22Rv1 (cell line): ENCODE data around the gene NOX5.

Experiments used
- H3K27ac ChIP-seq: fragments of 450-650 bp; 2 replicates; pipeline ENCODE4 v1.5.1; 2017
- ZFX ChIP-seq: fragments of 450-650 bp; IDR thresholded peaks from 2 replicates; pipeline ENCODE4 v1.6.1; 2017; ENCODE audit warnings: antibody characterized with exemption, borderline replicate concordance
- TF ChIP-seq, protein P1 (sequence below): fragments of 450-650 bp; IDR thresholded peaks from 2 replicates; pipeline ENCODE4 v1.5.1; 2017; ENCODE audit warnings: mild to moderate bottlenecking

NOX5 gene

DNA sequence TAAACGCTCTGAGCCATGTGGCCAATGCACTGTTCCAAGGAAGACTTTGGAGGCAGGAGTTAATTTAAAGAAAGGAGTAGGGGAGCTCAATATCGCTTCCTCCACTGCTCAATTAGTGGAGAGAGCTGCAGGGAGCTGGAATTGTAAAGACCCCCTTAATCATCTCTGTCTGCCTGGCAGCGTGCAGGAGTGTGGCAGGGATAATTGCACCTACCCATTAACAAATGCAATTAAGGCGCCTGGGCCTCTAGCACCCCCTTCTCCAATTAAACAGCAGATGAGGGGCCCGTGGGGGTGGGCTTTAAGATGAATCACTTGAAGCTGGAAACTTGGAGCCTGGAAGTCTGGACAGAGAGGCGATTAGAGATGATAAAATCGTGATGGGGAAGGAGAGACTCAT is 84.3 kb downstream of the NOX5 start:
- no peak overlapping the region for H3K27ac ChIP-seq
- no peak for TF ChIP-seq ZFX
- TF ChIP-seq, protein P1, sequence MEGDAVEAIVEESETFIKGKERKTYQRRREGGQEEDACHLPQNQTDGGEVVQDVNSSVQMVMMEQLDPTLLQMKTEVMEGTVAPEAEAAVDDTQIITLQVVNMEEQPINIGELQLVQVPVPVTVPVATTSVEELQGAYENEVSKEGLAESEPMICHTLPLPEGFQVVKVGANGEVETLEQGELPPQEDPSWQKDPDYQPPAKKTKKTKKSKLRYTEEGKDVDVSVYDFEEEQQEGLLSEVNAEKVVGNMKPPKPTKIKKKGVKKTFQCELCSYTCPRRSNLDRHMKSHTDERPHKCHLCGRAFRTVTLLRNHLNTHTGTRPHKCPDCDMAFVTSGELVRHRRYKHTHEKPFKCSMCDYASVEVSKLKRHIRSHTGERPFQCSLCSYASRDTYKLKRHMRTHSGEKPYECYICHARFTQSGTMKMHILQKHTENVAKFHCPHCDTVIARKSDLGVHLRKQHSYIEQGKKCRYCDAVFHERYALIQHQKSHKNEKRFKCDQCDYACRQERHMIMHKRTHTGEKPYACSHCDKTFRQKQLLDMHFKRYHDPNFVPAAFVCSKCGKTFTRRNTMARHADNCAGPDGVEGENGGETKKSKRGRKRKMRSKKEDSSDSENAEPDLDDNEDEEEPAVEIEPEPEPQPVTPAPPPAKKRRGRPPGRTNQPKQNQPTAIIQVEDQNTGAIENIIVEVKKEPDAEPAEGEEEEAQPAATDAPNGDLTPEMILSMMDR = no peak

DNA sequence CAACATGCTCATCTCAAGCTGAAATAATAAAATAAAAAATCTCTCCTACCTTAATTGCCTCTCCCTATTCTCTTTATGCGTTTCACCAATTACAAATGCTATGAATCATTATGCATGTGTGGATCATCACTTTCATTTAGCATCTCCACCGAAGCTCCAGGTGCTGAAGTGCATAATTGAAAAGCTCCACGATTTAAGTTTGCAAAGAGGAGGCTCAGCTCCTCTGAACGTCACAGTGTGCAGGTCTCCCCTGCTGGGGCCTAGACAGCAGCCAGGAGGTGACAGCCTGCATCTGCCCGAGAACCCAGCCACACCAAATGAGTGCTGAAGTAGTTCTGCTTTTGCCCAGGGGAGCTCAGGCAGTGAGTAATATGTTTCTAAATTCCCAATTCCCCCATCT is 85.4 kb downstream of the NOX5 start:
- no peak for TF ChIP-seq ZFX
- TF ChIP-seq, protein P1 = no peak
- no peak overlapping the region for H3K27ac ChIP-seq

DNA sequence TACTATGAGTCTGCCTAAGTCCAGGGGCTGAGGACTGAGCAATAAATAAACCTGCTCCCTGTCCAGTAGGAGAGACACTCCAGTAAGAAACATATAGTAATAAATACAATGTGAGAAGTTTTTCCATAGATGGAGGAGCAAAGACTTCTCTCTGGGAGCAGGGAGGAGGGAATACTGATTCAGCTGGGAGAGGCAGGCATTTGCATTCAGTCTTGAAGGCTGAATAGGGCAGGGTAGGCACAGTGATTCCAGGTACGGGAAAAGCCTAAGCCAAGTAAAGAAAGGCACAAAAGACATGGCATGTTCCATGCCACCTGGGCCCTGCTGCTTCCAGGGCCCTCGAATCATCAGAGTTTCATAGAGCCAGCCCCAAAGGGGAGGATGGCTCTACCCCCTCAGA is 86.3 kb downstream of the NOX5 start:
- H3K27ac ChIP-seq = no peak overlapping the region
- TF ChIP-seq ZFX = no peak
- TF ChIP-seq, protein P1 = no peak

DNA sequence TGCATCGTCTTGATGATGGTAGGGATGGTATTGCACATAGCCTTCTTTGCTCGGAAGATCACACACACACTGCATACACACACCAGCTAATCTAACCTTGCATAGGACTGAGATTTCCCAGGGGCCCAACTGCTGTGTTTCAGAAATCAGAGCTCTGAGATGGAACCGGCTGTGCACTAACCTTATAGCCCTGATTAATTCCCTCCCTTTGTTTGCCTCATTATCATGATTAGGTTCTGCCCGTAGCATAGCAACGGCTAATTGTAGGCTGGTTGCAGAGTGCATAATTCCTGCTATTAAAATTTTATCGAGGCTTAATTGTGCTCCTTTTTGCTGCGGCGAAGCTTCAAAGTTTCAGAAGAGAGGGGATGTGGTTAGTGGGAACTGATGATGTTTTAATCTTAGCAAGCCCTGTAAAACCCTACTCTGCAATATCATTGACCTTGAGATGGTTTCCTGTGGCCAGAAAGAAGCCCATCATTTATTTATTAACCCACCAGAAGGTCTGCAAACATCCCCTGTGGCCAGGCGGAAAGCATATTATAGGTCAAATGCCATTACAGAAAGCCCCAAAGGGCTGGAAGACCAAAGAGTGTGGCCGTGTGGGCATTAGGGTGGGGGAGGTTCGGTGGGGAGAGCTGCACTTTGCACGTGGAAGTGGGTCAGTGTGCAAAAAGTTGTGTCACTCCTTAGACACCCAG is 89.7 kb downstream of the NOX5 start:
- no peak for TF ChIP-seq ZFX
- TF ChIP-seq, protein P1 = no peak
- H3K27ac ChIP-seq = no peak overlapping the region

DNA sequence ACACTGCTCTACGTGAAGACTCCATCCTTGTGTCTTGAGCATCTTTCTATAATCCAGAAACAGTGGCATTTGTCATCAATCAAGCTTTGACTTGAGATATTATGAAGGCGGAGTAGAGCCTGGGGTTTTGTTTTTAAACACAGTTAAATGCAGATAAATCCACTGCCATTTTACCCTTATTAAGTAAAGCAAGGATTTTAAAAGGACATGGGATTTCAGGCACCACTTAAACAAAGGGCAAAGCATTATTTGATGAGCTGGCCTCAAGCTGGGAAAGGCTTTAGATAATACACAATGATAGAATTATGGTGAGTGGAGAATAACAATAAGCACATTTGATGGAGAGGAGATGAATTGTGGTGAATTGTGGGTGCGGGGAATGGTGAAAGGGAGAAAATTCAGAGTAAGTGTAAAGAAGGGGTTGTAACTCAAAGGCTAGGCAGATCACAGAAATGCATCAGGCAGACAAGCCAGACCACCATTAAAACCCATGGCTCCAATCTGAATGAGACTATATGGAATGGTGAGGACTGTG is 91.0 kb downstream of the NOX5 start:
- TF ChIP-seq ZFX = no peak
- TF ChIP-seq, protein P1 = no peak
- no peak overlapping the region for H3K27ac ChIP-seq

DNA sequence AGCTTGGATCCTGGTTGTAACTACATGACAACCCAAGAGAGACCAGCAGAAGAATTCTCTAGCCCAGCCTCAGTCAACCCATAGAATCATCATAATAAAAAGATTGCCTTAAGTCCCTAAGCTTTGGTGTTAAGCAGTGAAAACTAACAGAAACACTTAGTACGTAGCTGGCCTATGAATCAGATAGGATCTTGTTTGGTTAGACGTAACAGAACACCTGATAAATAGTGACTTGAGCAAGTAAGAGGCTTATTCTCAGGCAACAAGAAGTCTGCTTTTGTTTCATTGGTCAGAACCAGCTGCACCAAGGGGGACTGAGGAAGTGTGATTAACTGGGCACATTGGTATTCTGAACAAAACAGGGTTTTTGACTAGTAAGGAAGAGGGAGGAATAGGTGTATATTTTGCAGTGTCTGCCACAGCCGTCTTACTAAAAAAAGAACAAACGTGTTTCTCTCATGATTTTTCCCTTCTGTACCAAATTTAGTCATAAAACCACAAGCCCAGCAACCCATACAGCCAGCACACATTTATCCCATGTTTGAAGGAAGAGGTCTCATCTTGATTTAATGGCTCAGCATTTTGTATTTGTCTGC is 92.6 kb downstream of the NOX5 start:
- TF ChIP-seq, protein P1 = no peak
- no peak for TF ChIP-seq ZFX
- H3K27ac ChIP-seq = no peak overlapping the region
